ENCODE measurements around the gene IFITM2. TPM values are rescaled to one million over a fixed set of nuclear protein-coding genes. Genes with fewer than 3 reads are reported as not detected.

Gene IFITM2
- polyA plus RNA-seq, 1 of the 3 experiments (the other 2 are of a cell fraction) = 518 TPM

GRCh38 chr11:335779-336658 is 28.4 kb downstream of the IFITM2 start:
- Histone ChIP-seq H3K9ac (no peak overlapping the region), H3K27ac (ENCODE audit: low read depth in 2 of 2, low read length in 1 of 2) (no peak overlapping the region), H3F3A (replicated peaks; ENCODE audit: insufficient read depth) (no peaks in the 10 kb centered on the region), H4K20me1 (ENCODE audit: insufficient read depth) (no peaks in the 10 kb centered on the region), H2AFZ (ENCODE audit: low read depth) (no peak overlapping the region), H3K9me3 (no peaks in the 10 kb centered on the region), H3K4me2 (no peak overlapping the region), H3K4me1 (ENCODE audit: control insufficient read depth in 1 of 2, insufficient read depth in 2 of 2, low read depth in 1 of 2, low read length in 1 of 2) (no peaks in the 10 kb centered on the region), H3K79me2 (ENCODE audit: insufficient read depth) (no peaks in the 10 kb centered on the region), H3K4me3 (ENCODE audit: low read depth in 2 of 2, low read length in 1 of 2) (no peak overlapping the region), H3K9me2 (no peaks in the 10 kb centered on the region; the same call in 1 of the 2 replicates), H3K36me3 (replicated peaks in 1 of 2; ENCODE audit: control insufficient read depth in 1 of 2, insufficient read depth in 2 of 2, low read length in 1 of 2) (no peaks in the 10 kb centered on the region), H3K27me3 (ENCODE audit: insufficient read depth) (no peaks in the 10 kb centered on the region; the same call in 1 of the 2 replicates)
- 75% methylated on average over 15 of the region's 15 CpGs for WGBS (ENCODE audit: low lambda C conversion rate)
- no peak for DNase-seq
- no peak for TF ChIP-seq MXI1 (IDR thresholded peaks at IDR 0.05; ENCODE audit: low read depth, low read length)
- CTCF ChIA-PET = no interaction called here
- POLR2A ChIA-PET = no interaction called here

GRCh38 chr11:336659-337198 is 29.1 kb downstream of the IFITM2 start:
- 90% methylated on average over 4 of the region's 4 CpGs for WGBS (ENCODE audit: low lambda C conversion rate)
- no peak overlapping the region for H2AFZ ChIP-seq (ENCODE audit: low read depth)
- CTCF ChIA-PET = interaction anchor here (1.0 kb wide), 1 partner anchor 11 kb away, joined by 3 read pairs; no protein-coding TSS in a partner anchor
- TF ChIP-seq IRF3 (IDR thresholded peaks at IDR 0.05; ENCODE audit: low read depth, low read length) (no peak), NRF1 (IDR thresholded peaks at IDR 0.05; ENCODE audit: low read depth, low read length) (no peak), TAF1 (IDR thresholded peaks at IDR 0.05; ENCODE audit: borderline replicate concordance, low read depth, low read length) (no peak), MEF2A (IDR thresholded peaks at IDR 0.05; ENCODE audit: borderline replicate concordance, low read depth) (no peak), REST (IDR thresholded peaks at IDR 0.05; ENCODE audit: low read depth, low read length) (no peak), NFIC (IDR thresholded peaks at IDR 0.05; ENCODE audit: borderline replicate concordance) (no peak), GABPA (IDR thresholded peaks at IDR 0.05; ENCODE audit: low read depth) (no peak), CTCF (IDR thresholded peaks at IDR 0.05) (no peak), RAD21 (IDR thresholded peaks at IDR 0.05; ENCODE audit: low read length) (no peak), YY1 (IDR thresholded peaks at IDR 0.05; ENCODE audit: low read depth) (no peak), RFX5 (IDR thresholded peaks at IDR 0.05; ENCODE audit: low read length) (no peak), CHD2 (IDR thresholded peaks at IDR 0.05; ENCODE audit: low read length, partially characterized antibody) (no peak), PBX3 (IDR thresholded peaks at IDR 0.05) (no peak), TEAD4 (IDR thresholded peaks at IDR 0.05; ENCODE audit: borderline replicate concordance, insufficient read depth) (no peak), TCF12 (IDR thresholded peaks at IDR 0.05) (no peak), USF1 (IDR thresholded peaks at IDR 0.05; ENCODE audit: borderline replicate concordance, low read depth) (no peak), MAX (IDR thresholded peaks at IDR 0.05; ENCODE audit: low read depth) (no peak)

More at GRCh38 chr11:336659-337198, 29.1 kb downstream of the IFITM2 start:
- H3K9me2 ChIP-seq = no peaks in the 10 kb centered on the region; the same call in 1 of the 2 replicates
- H3K27me3 ChIP-seq (ENCODE audit: insufficient read depth) = no peaks in the 10 kb centered on the region; the same call in 1 of the 2 replicates
- H3K4me1 ChIP-seq (ENCODE audit: control insufficient read depth in 1 of 2, insufficient read depth in 2 of 2, low read depth in 1 of 2, low read length in 1 of 2) = no peaks in the 10 kb centered on the region
- H3K4me3 ChIP-seq (ENCODE audit: low read depth in 2 of 2, low read length in 1 of 2) = no peak overlapping the region
- no peak overlapping the region for H3K4me2 ChIP-seq
- no peaks in the 10 kb centered on the region for H3K9me3 ChIP-seq
- no peaks in the 10 kb centered on the region for H3K36me3 ChIP-seq (replicated peaks in 1 of 2; ENCODE audit: control insufficient read depth in 1 of 2, insufficient read depth in 2 of 2, low read length in 1 of 2)
- no peak overlapping the region for H3K9ac ChIP-seq
- no peaks in the 10 kb centered on the region for H3F3A ChIP-seq (replicated peaks; ENCODE audit: insufficient read depth)
- H3K27ac ChIP-seq (ENCODE audit: low read depth in 2 of 2, low read length in 1 of 2) = no peak overlapping the region
- POLR2A ChIA-PET = no interaction called here
- H4K20me1 ChIP-seq (ENCODE audit: insufficient read depth) = no peaks in the 10 kb centered on the region
- no peaks in the 10 kb centered on the region for H3K79me2 ChIP-seq (ENCODE audit: insufficient read depth)
- DNase-seq = no peak
